8988T (cell line): ENCODE measurements around the gene DPF1.
A peak's percentile ranks its signal among the peaks of the same experiment; 100 is the strongest.
"Not testable (repeated sequence)": the region's sequence is repeated elsewhere in the genome, so short reads cannot be mapped to it uniquely, and the experiment has no call there.

ENCODE experiments used
- DNase-seq: peaks from one replicate; pipeline ENCODE4 v3.0.0; 2011

The DPF1 gene

GRCh38 chr19:38250428-38250820 is 26.4 kb upstream of the DPF1 start:
- DNase-seq: no peak

GRCh38 chr19:38248421-38248820 is 24.4 kb upstream of the DPF1 start:
- no peak for DNase-seq

GRCh38 chr19:38247734-38248268 is 23.8 kb upstream of the DPF1 start:
- DNase-seq: no peak

GRCh38 chr19:38247126-38247525 is 23.1 kb upstream of the DPF1 start:
- DNase-seq: no peak

- DNase-seq: no peak
Observed at GRCh38 chr19:38245826-38246498, 21.9 kb upstream of the DPF1 start.

GRCh38 chr19:38243279-38243673 is 19.3 kb upstream of the DPF1 start:
- no peak for DNase-seq

- DNase-seq: no peak
Observed at GRCh38 chr19:38239816-38240215, 15.8 kb upstream of the DPF1 start.

- no peak for DNase-seq
Observed at GRCh38 chr19:38234615-38235014, 10.6 kb upstream of the DPF1 start.

GRCh38 chr19:38233740-38234251 is 9.8 kb upstream of the DPF1 start:
- peak; percentile 97 for DNase-seq

GRCh38 chr19:38231918-38232317 is 7.9 kb upstream of the DPF1 start:
- no peak for DNase-seq

GRCh38 chr19:38230506-38231133 is 6.6 kb upstream of the DPF1 start:
- not testable (repeated sequence) for DNase-seq

- DNase-seq: peak; percentile 100
Observed at GRCh38 chr19:38229585-38230073, 5.6 kb upstream of the DPF1 start.

GRCh38 chr19:38228491-38229439 is 4.7 kb upstream of the DPF1 start:
- peak; percentile 91 for DNase-seq

GRCh38 chr19:38228005-38228377 is 4.0 kb upstream of the DPF1 start:
- DNase-seq: peak; percentile 53

- DNase-seq: peak; percentile 46
Observed at GRCh38 chr19:38227287-38228004, 3.4 kb upstream of the DPF1 start.

GRCh38 chr19:38224863-38225218 is 819 bp upstream of the DPF1 start:
- DNase-seq: not testable (repeated sequence)

GRCh38 chr19:38223617-38224013 is 407 bp downstream of the DPF1 start:
- no peak for DNase-seq

- peak; percentile 44 for DNase-seq
Observed at GRCh38 chr19:38223119-38223523, 901 bp downstream of the DPF1 start.

GRCh38 chr19:38221919-38222830 is 1.8 kb downstream of the DPF1 start:
- no peak for DNase-seq

GRCh38 chr19:38221421-38221820 is 2.6 kb downstream of the DPF1 start:
- no peak for DNase-seq

GRCh38 chr19:38219221-38219620 is 4.8 kb downstream of the DPF1 start:
- no peak for DNase-seq
